GM12891 (cell line): ENCODE measurements around the gene NUCKS1.

Experiments
- DNase-seq: peaks from one replicate; pipeline ENCODE4 v3.0.0; 2011; ENCODE audit warnings: low spot score; ENCODE audit not compliant: insufficient read length
- FAIRE-seq: peaks from 2 replicates; lab custom pipeline; 2011; peaks lifted over from hg19 to GRCh38; lab: Jason Lieb, UNC
- PAX5 ChIP-seq: IDR thresholded peaks from 2 replicates; pipeline ENCODE4 v1.6.1; 2011; ENCODE audit warnings: low read length, moderate library complexity, mild to moderate bottlenecking; ENCODE audit not compliant: insufficient read depth, severe bottlenecking
- POLR2A ChIP-seq: IDR thresholded peaks from 2 replicates; pipeline ENCODE4 v1.6.1; 2011; ENCODE audit warnings: low read depth, low read length, control low read depth
- POLR2AphosphoS5 ChIP-seq: IDR thresholded peaks from 2 replicates; pipeline ENCODE4 v1.6.1; 2011; ENCODE audit warnings: low read depth, low read length, control low read depth
- POU2F2 ChIP-seq: IDR thresholded peaks from 2 replicates; pipeline ENCODE4 v1.6.1; 2011; ENCODE audit warnings: low read depth, mild to moderate bottlenecking, control low read depth, low read length, moderate library complexity
- SPI1 ChIP-seq: IDR thresholded peaks from 2 replicates; pipeline ENCODE4 v1.6.1; 2011; ENCODE audit warnings: low read depth, low read length, control low read depth
- TAF1 ChIP-seq: IDR thresholded peaks from 2 replicates; pipeline ENCODE4 v1.6.1; 2011; ENCODE audit warnings: low read depth, low read length, control low read depth

The NUCKS1 gene

GRCh38 chr1:205672970-205673369, 77.0 kb downstream of the NUCKS1 start:
- no peak for DNase-seq
- FAIRE-seq, result no peak
- TF ChIP-seq PAX5 (no peak), SPI1 (no peak), POLR2AphosphoS5 (no peak), POLR2A (no peak), POU2F2 (no peak), TAF1 (no peak)

GRCh38 chr1:205672395-205672889, 77.5 kb downstream of the NUCKS1 start:
- no peak for FAIRE-seq
- no peak for DNase-seq
- TF ChIP-seq SPI1, result no peak

GRCh38 chr1:205670611-205671430, 79.2 kb downstream of the NUCKS1 start:
- no peak for TF ChIP-seq POLR2AphosphoS5
- TF ChIP-seq TAF1, result no peak
- no peak for TF ChIP-seq PAX5
- TF ChIP-seq POU2F2, result no peak
- no peak for TF ChIP-seq SPI1
- TF ChIP-seq POLR2A, result no peak
- FAIRE-seq (no peak), DNase-seq (no peak)

- TF ChIP-seq TAF1 (no peak), POLR2AphosphoS5 (no peak), PAX5 (no peak), POLR2A (no peak), SPI1 (no peak), POU2F2 (no peak)
- DNase-seq (no peak), FAIRE-seq (no peak)
These were observed 79.9 kb downstream of the NUCKS1 start for GRCh38 chr1:205670150-205670446.

GRCh38 chr1:205669341-205670149, 80.4 kb downstream of the NUCKS1 start:
- DNase-seq (no peak), FAIRE-seq (no peak)

GRCh38 chr1:205668951-205669340, 81.0 kb downstream of the NUCKS1 start:
- DNase-seq (no peak), FAIRE-seq (peak; percentile 61)
- TF ChIP-seq POU2F2 (no peak), SPI1 (peak; percentile 85), POLR2A (no peak)

More at GRCh38 chr1:205669341-205670149, 80.4 kb downstream of the NUCKS1 start:
- TF ChIP-seq TAF1 (no peak), SPI1 (no peak), POLR2AphosphoS5 (no peak), PAX5 (no peak), POU2F2 (no peak), POLR2A (no peak)

GRCh38 chr1:205667909-205668643, 81.9 kb downstream of the NUCKS1 start:
- FAIRE-seq, result no peak
- TF ChIP-seq POLR2A (no peak), TAF1 (no peak), SPI1 (no peak), POU2F2 (no peak)
- DNase-seq, result no peak

- DNase-seq, result no peak
- peak; percentile 26 for FAIRE-seq
- TF ChIP-seq POLR2AphosphoS5, result no peak
- TF ChIP-seq POU2F2, result no peak
- no peak for TF ChIP-seq SPI1
- TF ChIP-seq PAX5, result no peak
- no peak for TF ChIP-seq POLR2A
- TF ChIP-seq TAF1, result no peak
These were observed 83.4 kb downstream of the NUCKS1 start for GRCh38 chr1:205666372-205667166.
